Measurements from ENCODE around the gene ACTL7A.

GRCh38 chr9:108904161-108904560, 42.1 kb downstream of the ACTL7A start:
- no peak for TF ChIP-seq CTCF (IDR thresholded peaks at IDR 0.05)
- TF ChIP-seq ZFX (IDR thresholded peaks at IDR 0.05; ENCODE audit: borderline replicate concordance), result no peak
